Colonic mucosa (tissue), 4 donors: ENCODE results near the gene NUMB. TPM values are rescaled to one million over a fixed set of nuclear protein-coding genes. Genes with fewer than 3 reads are reported as not detected.

Source experiments
- DNase-seq: peaks from one replicate; pipeline ENCODE4 v3.0.0-alpha.2; 2020
- H3K27ac ChIP-seq: fragments of 200-600 bp; one replicate; pipeline ENCODE4 v1.8.0; 2021
- H3K27me3 ChIP-seq: fragments of 200-600 bp; one replicate; pipeline ENCODE4 v1.8.0; 2021
- H3K36me3 ChIP-seq: fragments of 200-600 bp; one replicate; pipeline ENCODE4 v1.8.0; 2021
- H3K4me1 ChIP-seq: fragments of 200-600 bp; one replicate; pipeline ENCODE4 v1.8.0; 2021; ENCODE audit warnings: mild to moderate bottlenecking
- H3K4me3 ChIP-seq: fragments of 200-600 bp; one replicate; pipeline ENCODE4 v1.8.0; 2021
- H3K9ac ChIP-seq, 2 donors: one replicate each; pipeline ENCODE4 v1.7.0; 2013; ENCODE audit warnings: control low read depth in 2 of 2, low read depth in 2 of 2, low read length in 2 of 2
- H3K9me3 ChIP-seq: fragments of 200-600 bp; one replicate; pipeline ENCODE4 v1.8.0; 2021
- intact Hi-C: fragments of 100-400 bp; cut with DNase I; formaldehyde crosslinking; loops from one replicate; pipeline ENCODE4 v1.14.1; 2022
- total RNA-seq, 2 donors: library from RNA; stranded (reverse); fragmentation: NEBNext Ultra II Directional in 1 of 2; extraction: Animal tissue kit (Norgen Biotek cat#: 25700) in 1 of 2; gene quantifications; one replicate each; pipeline ENCODE4 v1.2.1, GENCODE V29; 2021
- TF ChIP-seq, protein P1 (sequence below): fragments of 200-600 bp; IDR thresholded peaks from one replicate; pipeline ENCODE4 v1.8.0; 2022; ENCODE audit warnings: antibody characterized with exemption, mild to moderate bottlenecking
- donor health status: healthy.
- donor health status: DM: no; HTN: no; CAD: no.
- donor health status: DM: no; HTN: no; CAD: no.

NUMB gene
- total RNA-seq, 2 donors from 2014 or later: 83.1 to 116 TPM

DNA sequence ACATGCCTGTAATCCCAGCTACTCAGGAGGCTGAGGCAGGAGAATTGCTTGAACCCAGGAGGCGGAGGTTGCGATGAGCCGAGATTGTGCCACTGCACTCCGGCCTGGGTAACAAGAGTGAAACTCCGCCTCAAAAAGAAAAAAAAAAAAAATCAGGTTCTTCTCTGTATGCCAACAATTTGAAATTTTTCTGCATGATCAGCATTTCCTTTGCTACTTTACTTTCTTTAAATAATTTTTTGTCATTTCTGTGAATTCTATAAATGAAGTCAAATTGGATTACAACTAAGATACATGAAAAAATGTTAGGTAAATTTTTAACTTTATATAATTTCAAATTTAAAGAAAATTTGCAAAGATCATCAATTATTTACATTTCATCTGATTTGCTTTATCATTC is 87.8 kb downstream of the NUMB start:
- Histone ChIP-seq H3K4me1 (no peaks in the 10 kb centered on the region), H3K27ac (no peak overlapping the region), H3K9me3 (no peaks in the 10 kb centered on the region), H3K36me3 (no peaks in the 10 kb centered on the region), H3K4me3 (no peak overlapping the region), H3K9ac (no peak overlapping the region), H3K27me3 (no peaks in the 10 kb centered on the region)
- DNase-seq: no peak
- intact Hi-C loops: no loop called here
- TF ChIP-seq, protein P1, sequence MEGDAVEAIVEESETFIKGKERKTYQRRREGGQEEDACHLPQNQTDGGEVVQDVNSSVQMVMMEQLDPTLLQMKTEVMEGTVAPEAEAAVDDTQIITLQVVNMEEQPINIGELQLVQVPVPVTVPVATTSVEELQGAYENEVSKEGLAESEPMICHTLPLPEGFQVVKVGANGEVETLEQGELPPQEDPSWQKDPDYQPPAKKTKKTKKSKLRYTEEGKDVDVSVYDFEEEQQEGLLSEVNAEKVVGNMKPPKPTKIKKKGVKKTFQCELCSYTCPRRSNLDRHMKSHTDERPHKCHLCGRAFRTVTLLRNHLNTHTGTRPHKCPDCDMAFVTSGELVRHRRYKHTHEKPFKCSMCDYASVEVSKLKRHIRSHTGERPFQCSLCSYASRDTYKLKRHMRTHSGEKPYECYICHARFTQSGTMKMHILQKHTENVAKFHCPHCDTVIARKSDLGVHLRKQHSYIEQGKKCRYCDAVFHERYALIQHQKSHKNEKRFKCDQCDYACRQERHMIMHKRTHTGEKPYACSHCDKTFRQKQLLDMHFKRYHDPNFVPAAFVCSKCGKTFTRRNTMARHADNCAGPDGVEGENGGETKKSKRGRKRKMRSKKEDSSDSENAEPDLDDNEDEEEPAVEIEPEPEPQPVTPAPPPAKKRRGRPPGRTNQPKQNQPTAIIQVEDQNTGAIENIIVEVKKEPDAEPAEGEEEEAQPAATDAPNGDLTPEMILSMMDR: no peak

DNA sequence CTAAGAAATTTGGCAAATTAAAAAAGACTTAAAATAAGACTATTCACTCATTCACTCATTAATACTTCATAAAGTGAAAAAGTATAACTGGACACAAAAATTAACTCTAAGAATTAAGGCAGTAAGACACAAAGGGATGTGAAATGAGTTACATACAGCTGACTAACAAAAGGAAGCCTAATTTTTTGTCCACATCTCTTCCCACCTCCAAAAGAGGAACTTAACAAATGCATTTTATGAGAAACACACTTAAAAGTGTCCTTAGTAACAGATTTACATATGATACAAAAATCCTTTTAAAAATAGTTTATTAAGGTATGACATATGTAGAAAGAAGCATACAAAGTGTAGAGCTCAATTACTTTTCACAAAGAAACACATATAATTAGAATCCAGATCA is 88.9 kb downstream of the NUMB start:
- TF ChIP-seq, protein P1: no peak
- Histone ChIP-seq H3K27me3 (no peaks in the 10 kb centered on the region), H3K36me3 (no peaks in the 10 kb centered on the region), H3K4me3 (no peak overlapping the region), H3K9ac (no peak overlapping the region), H3K4me1 (no peaks in the 10 kb centered on the region), H3K27ac (no peak overlapping the region), H3K9me3 (no peaks in the 10 kb centered on the region)
- intact Hi-C loops: no loop called here
- DNase-seq: no peak

DNA sequence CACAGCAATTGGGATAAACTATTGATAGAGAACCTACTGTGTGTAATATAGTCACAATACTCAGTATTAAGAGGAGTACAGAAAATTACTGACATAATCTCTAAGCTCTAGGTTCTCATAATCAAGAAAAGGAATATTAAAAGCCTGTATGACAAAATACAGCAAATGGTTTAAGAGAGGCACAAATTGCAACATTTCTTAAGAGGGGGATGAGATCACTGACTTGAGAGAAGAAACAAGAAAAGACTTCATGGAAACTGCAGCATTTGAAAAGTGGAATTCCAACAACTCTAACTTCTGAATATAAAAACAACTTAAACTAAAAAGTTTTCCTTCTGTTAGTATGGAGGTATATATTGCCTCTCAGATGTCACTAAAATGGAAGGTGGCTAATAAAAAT is 89.7 kb downstream of the NUMB start:
- H3K9ac ChIP-seq: no peak overlapping the region
- H3K36me3 ChIP-seq: no peaks in the 10 kb centered on the region
- H3K27ac ChIP-seq: no peak overlapping the region
- TF ChIP-seq, protein P1: no peak
- H3K27me3 ChIP-seq: no peaks in the 10 kb centered on the region
- intact Hi-C loops: no loop called here
- no peaks in the 10 kb centered on the region for H3K4me1 ChIP-seq
- no peak for DNase-seq
- H3K9me3 ChIP-seq: no peaks in the 10 kb centered on the region
- H3K4me3 ChIP-seq: no peak overlapping the region

DNA sequence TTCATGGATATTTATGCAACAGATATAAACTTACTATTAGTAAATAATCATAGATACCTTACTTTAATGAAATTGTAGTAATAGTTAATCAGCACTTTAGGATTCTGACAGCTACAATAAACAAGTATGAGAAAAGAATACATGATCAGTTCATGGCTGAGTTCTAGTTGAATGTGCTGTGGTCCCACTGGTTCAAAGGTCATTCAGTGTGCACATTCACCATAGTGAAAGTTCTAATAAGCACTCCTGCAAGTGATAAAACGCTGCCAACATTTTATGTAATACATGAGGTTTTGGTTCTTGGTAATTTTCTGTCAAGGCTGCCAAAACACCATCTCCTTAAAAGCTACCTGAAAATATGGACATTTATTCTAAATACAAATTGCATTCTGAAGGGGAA is 92.6 kb downstream of the NUMB start:
- H3K27me3 ChIP-seq: no peaks in the 10 kb centered on the region
- no peak for DNase-seq
- no peak overlapping the region for H3K4me3 ChIP-seq
- H3K9ac ChIP-seq: no peak overlapping the region
- no peak overlapping the region for H3K27ac ChIP-seq
- no peaks in the 10 kb centered on the region for H3K36me3 ChIP-seq
- H3K4me1 ChIP-seq: no peaks in the 10 kb centered on the region
- intact Hi-C loops: no loop called here
- no peaks in the 10 kb centered on the region for H3K9me3 ChIP-seq
- TF ChIP-seq, protein P1: no peak

DNA sequence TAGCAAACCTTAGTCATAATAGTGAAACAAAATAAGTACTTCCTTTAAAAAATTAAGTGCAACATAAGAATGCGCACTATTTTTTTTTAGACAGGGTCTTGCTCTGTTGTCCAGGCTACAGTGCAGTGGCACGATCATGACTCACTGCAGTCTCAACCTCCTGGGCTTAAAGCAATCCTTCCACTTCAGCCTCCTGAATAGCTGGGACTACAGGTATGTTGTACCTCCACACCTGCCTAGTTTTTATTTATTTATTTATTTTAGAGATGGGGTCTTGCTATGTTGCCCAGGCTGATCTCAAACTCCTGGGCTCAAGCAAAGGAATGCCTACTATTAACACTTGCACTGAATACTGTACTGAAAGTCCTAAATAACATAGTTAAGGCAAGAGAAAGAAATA is 93.8 kb downstream of the NUMB start:
- Histone ChIP-seq H3K9me3 (no peaks in the 10 kb centered on the region), H3K4me1 (no peaks in the 10 kb centered on the region), H3K27me3 (no peaks in the 10 kb centered on the region), H3K9ac (no peak overlapping the region), H3K27ac (no peak overlapping the region), H3K4me3 (no peak overlapping the region), H3K36me3 (no peaks in the 10 kb centered on the region)
- TF ChIP-seq, protein P1: no peak
- no peak for DNase-seq
- intact Hi-C loops: no loop called here

DNA sequence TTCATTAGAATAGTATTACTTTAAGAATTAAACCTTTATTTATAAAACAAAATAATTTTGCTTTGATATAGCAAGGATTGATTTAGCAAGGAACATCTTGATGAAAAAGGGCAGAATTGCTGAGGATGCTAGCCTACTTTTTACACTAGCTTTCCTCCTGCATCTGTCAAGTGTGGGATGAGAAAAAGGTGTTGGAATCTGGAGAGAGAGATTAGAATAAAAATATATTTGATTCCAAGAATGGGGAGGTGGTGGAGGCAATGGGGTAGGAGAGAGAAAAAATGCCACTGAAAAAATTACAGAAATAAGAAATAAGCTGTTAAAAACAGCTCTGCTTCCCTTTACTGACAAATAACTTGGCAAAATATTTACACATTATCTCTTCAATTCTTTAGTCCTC is 98.9 kb downstream of the NUMB start:
- H3K9me3 ChIP-seq: no peaks in the 10 kb centered on the region
- no peak overlapping the region for H3K27ac ChIP-seq
- no peaks in the 10 kb centered on the region for H3K27me3 ChIP-seq
- TF ChIP-seq, protein P1: no peak
- intact Hi-C loops: no loop called here
- no peak overlapping the region for H3K4me3 ChIP-seq
- no peak overlapping the region for H3K9ac ChIP-seq
- no peaks in the 10 kb centered on the region for H3K36me3 ChIP-seq
- no peaks in the 10 kb centered on the region for H3K4me1 ChIP-seq
- DNase-seq: no peak
